ENCODE measurements around the gene AK5. TPM values are rescaled to one million over a fixed set of nuclear protein-coding genes. Genes with fewer than 3 reads are reported as not detected.
"Not testable (repeated sequence)": the region's sequence is repeated elsewhere in the genome, so short reads cannot be mapped to it uniquely, and the experiment has no call there.

The AK5 gene
- total RNA-seq, 3 donors from 2014 or later (not counting 1 experiment from before 2014, with no cell fraction given) = 9.4 to 29.8 (median 11.4) TPM

DNA sequence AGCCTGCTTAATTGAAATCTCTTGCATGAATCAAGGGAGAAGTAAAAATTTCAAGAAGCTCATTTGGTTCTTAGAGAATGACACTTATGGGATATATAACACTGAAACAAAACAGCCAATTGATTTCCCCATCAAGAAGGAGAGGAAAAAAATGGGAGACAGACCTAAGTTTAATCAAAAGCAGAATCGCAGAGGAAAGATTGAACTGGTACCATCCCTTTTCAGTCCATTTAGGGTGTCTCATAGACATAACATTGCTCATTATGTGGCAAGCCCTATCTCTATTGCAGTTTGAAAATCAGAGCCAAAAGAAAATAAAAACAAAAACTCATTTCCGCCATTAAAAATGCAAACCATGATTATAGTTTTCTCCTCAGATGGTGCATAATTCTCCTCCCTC, 119.6 kb downstream of the AK5 start:
- Mint-ChIP-seq H3K27me3 (ENCODE audit: low read depth in 2 of 2) (peaks cover 5% of the 10 kb centered on the region in 2 donors), H3K36me3 (no peaks in the 10 kb centered on the region), H3K9me3 (no peaks in the 10 kb centered on the region), H3K27ac (no peak overlapping the region), H3K4me1 (peaks cover 4% of the 10 kb centered on the region in 2 donors), H3K4me3 (no peak overlapping the region)
- WGBS (ENCODE audit: insufficient coverage) = 100% methylated on average over 2 of the region's 2 CpGs
- Histone ChIP-seq H3K27me3 (ENCODE audit: control insufficient read depth, insufficient read depth, low read length) (no peaks in the 10 kb centered on the region), H3K4me1 (ENCODE audit: control insufficient read depth, insufficient read depth, low read length) (no peaks in the 10 kb centered on the region), H3K27ac (ENCODE audit: low read length) (no peak overlapping the region), H3K4me3 (ENCODE audit: low read length) (no peak overlapping the region), H3K9me3 (ENCODE audit: control insufficient read depth, insufficient read depth, low read length) (no peaks in the 10 kb centered on the region), H3K36me3 (ENCODE audit: control insufficient read depth, insufficient read depth, low read length) (no peaks in the 10 kb centered on the region)
- DNase-seq = no peak
- TF ChIP-seq, protein P1, sequence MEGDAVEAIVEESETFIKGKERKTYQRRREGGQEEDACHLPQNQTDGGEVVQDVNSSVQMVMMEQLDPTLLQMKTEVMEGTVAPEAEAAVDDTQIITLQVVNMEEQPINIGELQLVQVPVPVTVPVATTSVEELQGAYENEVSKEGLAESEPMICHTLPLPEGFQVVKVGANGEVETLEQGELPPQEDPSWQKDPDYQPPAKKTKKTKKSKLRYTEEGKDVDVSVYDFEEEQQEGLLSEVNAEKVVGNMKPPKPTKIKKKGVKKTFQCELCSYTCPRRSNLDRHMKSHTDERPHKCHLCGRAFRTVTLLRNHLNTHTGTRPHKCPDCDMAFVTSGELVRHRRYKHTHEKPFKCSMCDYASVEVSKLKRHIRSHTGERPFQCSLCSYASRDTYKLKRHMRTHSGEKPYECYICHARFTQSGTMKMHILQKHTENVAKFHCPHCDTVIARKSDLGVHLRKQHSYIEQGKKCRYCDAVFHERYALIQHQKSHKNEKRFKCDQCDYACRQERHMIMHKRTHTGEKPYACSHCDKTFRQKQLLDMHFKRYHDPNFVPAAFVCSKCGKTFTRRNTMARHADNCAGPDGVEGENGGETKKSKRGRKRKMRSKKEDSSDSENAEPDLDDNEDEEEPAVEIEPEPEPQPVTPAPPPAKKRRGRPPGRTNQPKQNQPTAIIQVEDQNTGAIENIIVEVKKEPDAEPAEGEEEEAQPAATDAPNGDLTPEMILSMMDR (IDR thresholded peaks at IDR 0.05) = no peak
- intact Hi-C loops (cut with micrococcal nuclease) = no loop called here
- no peak for ATAC-seq

DNA sequence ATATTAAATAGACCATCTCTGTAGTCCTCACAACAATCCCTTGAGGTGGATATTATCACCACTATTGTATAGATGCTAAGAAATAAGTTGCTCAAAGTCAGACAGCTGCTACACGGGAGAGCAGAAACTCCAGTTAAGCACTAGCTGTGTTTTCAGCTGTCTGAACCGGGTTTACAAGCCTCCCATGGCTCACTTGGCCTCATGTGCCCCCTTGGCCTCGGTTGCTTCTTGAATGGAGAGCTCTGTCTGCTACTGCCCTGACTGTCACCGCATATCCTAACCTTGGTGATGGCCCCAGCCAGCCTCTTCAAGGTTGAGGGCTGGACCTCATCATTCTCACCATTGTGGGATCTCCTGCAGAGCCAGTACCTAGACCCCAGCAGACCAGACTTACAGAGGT, 123.4 kb downstream of the AK5 start:
- H3K36me3 ChIP-seq (ENCODE audit: control insufficient read depth, insufficient read depth, low read length) = no peaks in the 10 kb centered on the region
- peaks cover 5 to 9% of the 10 kb centered on the region in 2 donors for H3K27me3 Mint-ChIP-seq (ENCODE audit: low read depth in 2 of 2)
- TF ChIP-seq, protein P1 (IDR thresholded peaks at IDR 0.05) = no peak
- WGBS (ENCODE audit: insufficient coverage) = 90% methylated on average over 4 of the region's 4 CpGs
- no peak overlapping the region for H3K4me3 Mint-ChIP-seq
- peaks cover 4% of the 10 kb centered on the region in 2 donors for H3K4me1 Mint-ChIP-seq
- no peak overlapping the region for H3K4me3 ChIP-seq (ENCODE audit: low read length)
- H3K4me1 ChIP-seq (ENCODE audit: control insufficient read depth, insufficient read depth, low read length) = no peaks in the 10 kb centered on the region
- ATAC-seq = no peak
- H3K27ac Mint-ChIP-seq = no peak overlapping the region
- H3K9me3 ChIP-seq (ENCODE audit: control insufficient read depth, insufficient read depth, low read length) = no peaks in the 10 kb centered on the region
- H3K27ac ChIP-seq (ENCODE audit: low read length) = no peak overlapping the region
- DNase-seq = no peak
- H3K9me3 Mint-ChIP-seq = peaks cover 0 to 3% of the 10 kb centered on the region in 2 donors
- intact Hi-C loops (cut with micrococcal nuclease) = no loop called here
- H3K27me3 ChIP-seq (ENCODE audit: control insufficient read depth, insufficient read depth, low read length) = no peaks in the 10 kb centered on the region
- peaks cover 13% of the 10 kb centered on the region for H3K36me3 Mint-ChIP-seq

DNA sequence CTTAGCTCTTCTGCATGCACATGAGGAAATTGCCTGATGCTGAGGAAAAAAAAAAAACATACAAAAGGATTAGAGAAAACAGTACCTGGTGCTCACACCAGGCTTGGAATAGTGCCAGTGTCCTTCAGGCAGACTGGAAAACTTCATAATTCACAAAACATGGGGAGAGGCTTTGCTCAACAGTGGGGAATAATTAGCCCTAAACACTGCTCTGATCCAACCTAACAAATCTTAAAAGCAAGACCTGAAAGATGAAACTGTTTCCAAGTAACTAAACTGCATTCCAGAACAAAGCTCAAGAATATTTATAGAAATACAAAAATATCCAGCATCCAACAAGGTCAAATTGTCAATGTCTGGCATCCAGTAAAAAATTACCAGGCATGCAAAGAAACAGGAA, 124.8 kb downstream of the AK5 start:
- intact Hi-C loops (cut with micrococcal nuclease) = no loop called here
- H3K36me3 Mint-ChIP-seq = peaks cover 13% of the 10 kb centered on the region
- H3K27ac Mint-ChIP-seq = no peak overlapping the region
- peaks cover 7 to 9% of the 10 kb centered on the region in 2 donors for H3K27me3 Mint-ChIP-seq (ENCODE audit: low read depth in 2 of 2)
- H3K27ac ChIP-seq (ENCODE audit: low read length) = no peak overlapping the region
- no peaks in the 10 kb centered on the region for H3K4me1 ChIP-seq (ENCODE audit: control insufficient read depth, insufficient read depth, low read length)
- ATAC-seq = no peak
- TF ChIP-seq, protein P1 (IDR thresholded peaks at IDR 0.05) = no peak
- H3K9me3 ChIP-seq (ENCODE audit: control insufficient read depth, insufficient read depth, low read length) = no peaks in the 10 kb centered on the region
- peaks cover 0 to 3% of the 10 kb centered on the region in 2 donors for H3K9me3 Mint-ChIP-seq
- no peak overlapping the region for H3K4me3 Mint-ChIP-seq
- H3K36me3 ChIP-seq (ENCODE audit: control insufficient read depth, insufficient read depth, low read length) = no peaks in the 10 kb centered on the region
- H3K4me1 Mint-ChIP-seq = peaks cover 0 to 4% of the 10 kb centered on the region in 2 donors
- H3K4me3 ChIP-seq (ENCODE audit: low read length) = no peak overlapping the region
- DNase-seq = no peak
- H3K27me3 ChIP-seq (ENCODE audit: control insufficient read depth, insufficient read depth, low read length) = no peaks in the 10 kb centered on the region

DNA sequence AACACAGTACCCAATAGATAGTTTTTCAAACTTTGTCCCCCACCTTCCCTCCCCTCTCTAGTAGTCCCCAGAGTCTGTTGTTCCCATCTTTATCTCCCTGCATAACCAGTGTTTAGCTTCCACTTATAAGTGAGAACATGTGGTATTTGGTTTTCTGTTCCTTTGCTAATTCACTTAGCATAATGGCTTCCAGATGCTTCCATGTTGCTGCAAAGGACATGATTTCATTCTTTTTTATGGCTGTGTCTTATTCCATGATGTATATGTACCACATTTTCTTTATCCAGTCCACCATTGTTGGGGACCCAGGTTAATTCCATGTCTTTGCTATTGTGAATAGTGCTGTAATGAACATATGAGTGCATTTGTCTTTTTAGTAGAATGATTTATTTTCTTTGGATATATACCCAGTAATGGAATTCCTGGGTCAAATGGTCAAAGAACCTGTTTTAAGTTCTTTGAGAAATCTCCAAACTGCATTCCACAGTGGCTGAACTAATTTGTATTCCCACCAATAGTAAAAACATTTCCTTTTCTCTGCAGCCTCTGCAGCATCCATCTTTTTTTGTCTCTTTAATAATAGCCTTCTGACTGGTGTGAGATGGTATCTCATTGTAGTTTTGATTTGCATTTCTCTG, 126.0 kb downstream of the AK5 start:
- H3K27me3 ChIP-seq (ENCODE audit: control insufficient read depth, insufficient read depth, low read length) = peaks cover 2% of the 10 kb centered on the region
- intact Hi-C loops (cut with micrococcal nuclease) = no loop called here
- H3K27ac Mint-ChIP-seq = no peak overlapping the region

DNA sequence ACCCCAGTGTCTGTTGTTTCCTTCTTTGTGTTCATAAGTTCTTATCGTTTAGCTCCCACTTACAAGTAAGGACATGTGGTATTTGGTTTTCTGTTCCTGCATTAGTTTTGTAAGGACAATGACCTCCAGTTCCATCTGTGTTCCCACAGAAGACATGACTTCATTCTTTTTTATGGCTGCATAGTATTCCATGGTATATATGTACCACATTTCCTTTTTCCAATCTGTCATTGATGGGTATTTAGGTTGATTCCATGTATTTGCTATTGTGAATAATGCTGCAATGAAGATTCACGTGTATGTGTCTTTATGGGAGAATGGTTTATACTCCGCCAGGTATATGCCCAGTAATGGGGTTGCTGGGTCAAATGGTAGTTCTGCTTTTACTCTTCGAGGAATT, 127.1 kb downstream of the AK5 start:
- H3K4me3 ChIP-seq (ENCODE audit: low read length); H3K27me3 ChIP-seq (ENCODE audit: control insufficient read depth, insufficient read depth, low read length); ATAC-seq; H3K4me3 Mint-ChIP-seq; H3K36me3 ChIP-seq (ENCODE audit: control insufficient read depth, insufficient read depth, low read length); DNase-seq; H3K27ac ChIP-seq (ENCODE audit: low read length); H3K27ac Mint-ChIP-seq; H3K9me3 Mint-ChIP-seq; H3K9me3 ChIP-seq (ENCODE audit: control insufficient read depth, insufficient read depth, low read length); intact Hi-C loops (cut with micrococcal nuclease): not testable (repeated sequence)
- Mint-ChIP-seq H3K27me3 (ENCODE audit: low read depth in 2 of 2) (peaks cover 25 to 28% of the 10 kb centered on the region in 2 donors), H3K36me3 (peaks cover 22% of the 10 kb centered on the region), H3K4me1 (peaks cover 19 to 23% of the 10 kb centered on the region in 2 donors)
- peaks cover 19% of the 10 kb centered on the region for H3K4me1 ChIP-seq (ENCODE audit: control insufficient read depth, insufficient read depth, low read length)
- WGBS (ENCODE audit: insufficient coverage) = 89% methylated on average over 3 of the region's 4 CpGs

More for the DNA sequence above, 126.0 kb downstream of the AK5 start:
- peaks cover 18% of the 10 kb centered on the region for H3K36me3 Mint-ChIP-seq
- H3K27ac ChIP-seq (ENCODE audit: low read length) = no peak overlapping the region
- H3K27me3 Mint-ChIP-seq (ENCODE audit: low read depth in 2 of 2) = peaks cover 14 to 17% of the 10 kb centered on the region in 2 donors
- peaks cover 0 to 3% of the 10 kb centered on the region in 2 donors for H3K9me3 Mint-ChIP-seq
- DNase-seq (no peak), ATAC-seq (no peak)
- H3K36me3 ChIP-seq (ENCODE audit: control insufficient read depth, insufficient read depth, low read length) = no peaks in the 10 kb centered on the region
- TF ChIP-seq, protein P1 (IDR thresholded peaks at IDR 0.05) = no peak
- H3K4me3 ChIP-seq (ENCODE audit: low read length) = no peak overlapping the region
- H3K4me1 Mint-ChIP-seq = peaks cover 8 to 12% of the 10 kb centered on the region in 2 donors
- H3K4me1 ChIP-seq (ENCODE audit: control insufficient read depth, insufficient read depth, low read length) = peaks cover 8% of the 10 kb centered on the region
- H3K9me3 ChIP-seq (ENCODE audit: control insufficient read depth, insufficient read depth, low read length) = no peaks in the 10 kb centered on the region
- H3K4me3 Mint-ChIP-seq = no peak overlapping the region
